ENCODE results near the gene ANKRD39. TPM values are rescaled to one million over a fixed set of nuclear protein-coding genes. Genes with fewer than 3 reads are reported as not detected.

Gene ANKRD39
- total and polyA plus RNA-seq, 2 experiments from 2014 or later = 17.5 to 32.0 TPM

- peaks cover 2% of the 10 kb centered on the region for H3K27me3 Mint-ChIP-seq (ENCODE audit: insufficient read depth, low read depth, poor library complexity)
- peaks cover 13% of the 10 kb centered on the region; the same call in 2 of the 3 replicates for H3K36me3 Mint-ChIP-seq (ENCODE audit: low read depth)
- H3K4me1 Mint-ChIP-seq = no peaks in the 10 kb centered on the region
- H3K27ac Mint-ChIP-seq = no peak overlapping the region
- H3F3A ChIP-seq (replicated peaks; ENCODE audit: low read depth) = no peaks in the 10 kb centered on the region; the same call in 1 of the 2 replicates
- TF ChIP-seq STAT1 (IDR thresholded peaks at IDR 0.05; ENCODE audit: unreplicated experiment) (no peak), ETS1 (IDR thresholded peaks at IDR 0.05) (no peak), NANOG (IDR thresholded peaks at IDR 0.05; ENCODE audit: borderline replicate concordance) (no peak), REST (IDR thresholded peaks at IDR 0.05; ENCODE audit: unreplicated experiment) (no peak), JUNB (IDR thresholded peaks at IDR 0.05; ENCODE audit: unreplicated experiment) (no peak), POLR2AphosphoS5 (IDR thresholded peaks at IDR 0.05; ENCODE audit: low read depth) (no peak), CTCF (conservative IDR thresholded peaks at IDR 0.05; ENCODE audit: low read depth in 2 of 2) (no peak), EZH2 (IDR thresholded peaks at IDR 0.05; ENCODE audit: low read depth, unreplicated experiment) (no peak), ZNF331 (CRISPR knock-in tag; IDR thresholded peaks at IDR 0.05; ENCODE audit: low read depth) (no peak), CREB1 (CRISPR knock-in tag; IDR thresholded peaks at IDR 0.05; ENCODE audit: low read depth) (no peak), EZH2phosphoT487 (IDR thresholded peaks at IDR 0.05; ENCODE audit: unreplicated experiment) (no peak), ZNF114 (CRISPR knock-in tag; IDR thresholded peaks at IDR 0.05) (no peak), ZNF462 (CRISPR knock-in tag; IDR thresholded peaks at IDR 0.05) (no peak)
- H2AFZ ChIP-seq = no peak overlapping the region
- H3K4me3 ChIP-seq = no peak overlapping the region
- no peaks in the 10 kb centered on the region for H3K9me2 ChIP-seq (ENCODE audit: insufficient read depth)
- H3K4me3 Mint-ChIP-seq = no peak overlapping the region
- no peaks in the 10 kb centered on the region for H3K4me1 ChIP-seq (ENCODE audit: insufficient read depth)
- no peak overlapping the region for H3K4me2 ChIP-seq
- peaks cover 6% of the 10 kb centered on the region; the same call in 1 of the 3 replicates for H3K9me3 Mint-ChIP-seq
- DNase-seq (ENCODE audit: low spot score) = no peak
- no peak overlapping the region for H3K27ac ChIP-seq (ENCODE audit: low read depth)
- no peaks in the 10 kb centered on the region for H3K79me2 ChIP-seq (replicated peaks; ENCODE audit: insufficient read depth)
- H3K36me3 ChIP-seq (ENCODE audit: insufficient read depth) = no peaks in the 10 kb centered on the region
- H4K20me1 ChIP-seq (replicated peaks; ENCODE audit: insufficient read depth) = no peaks in the 10 kb centered on the region
- H3K27me3 ChIP-seq (ENCODE audit: insufficient read depth) = no peaks in the 10 kb centered on the region
- ATAC-seq = no peak
These were observed 50.7 kb downstream of the ANKRD39 start for GRCh38 chr2:96807127-96807471.

Data from GM23338 (cell line).